Activated CD4-positive, alpha-beta T cell treated with anti-CD3 and anti-CD28 coated beads, Interleukin-2, amount 10 ng/mL, durations not matched to agents 24 days and 14 days (primary cell): ENCODE measurements around the gene SPP2. TPM values are rescaled to one million over a fixed set of nuclear protein-coding genes. Genes with fewer than 3 reads are reported as not detected.

Source experiments
- DNase-seq: peaks from one replicate; pipeline ENCODE4 v3.0.0; 2022
- H3K27ac Mint-ChIP-seq: one replicate; pipeline ENCODE4 v1.8.0; 2022; ENCODE audit warnings: mild to moderate bottlenecking, mixed read lengths
- H3K27me3 Mint-ChIP-seq: one replicate; pipeline ENCODE4 v1.8.0; 2022; ENCODE audit warnings: mixed read lengths
- H3K36me3 Mint-ChIP-seq: one replicate; pipeline ENCODE4 v1.8.0; 2022; ENCODE audit warnings: low read depth, mild to moderate bottlenecking, mixed read lengths
- H3K4me1 Mint-ChIP-seq: one replicate; pipeline ENCODE4 v1.8.0; 2021; ENCODE audit warnings: mixed read lengths
- H3K4me3 Mint-ChIP-seq: one replicate; pipeline ENCODE4 v1.8.0; 2022; ENCODE audit warnings: mild to moderate bottlenecking, moderate library complexity, mixed read lengths
- H3K9me3 Mint-ChIP-seq: one replicate; pipeline ENCODE4 v1.8.0; 2021; ENCODE audit warnings: mixed read lengths
- intact Hi-C: fragments of 100-400 bp; cut with micrococcal nuclease; formaldehyde crosslinking; loops from one replicate; pipeline ENCODE4 v1.15.1; 2023
- total RNA-seq: library from RNA; stranded (reverse); gene quantifications from 2 replicates; pipeline ENCODE4 v1.2.3, GENCODE V29; 2022

SPP2 gene
- total RNA-seq, 1 donor from 2014 or later = not detected

DNA sequence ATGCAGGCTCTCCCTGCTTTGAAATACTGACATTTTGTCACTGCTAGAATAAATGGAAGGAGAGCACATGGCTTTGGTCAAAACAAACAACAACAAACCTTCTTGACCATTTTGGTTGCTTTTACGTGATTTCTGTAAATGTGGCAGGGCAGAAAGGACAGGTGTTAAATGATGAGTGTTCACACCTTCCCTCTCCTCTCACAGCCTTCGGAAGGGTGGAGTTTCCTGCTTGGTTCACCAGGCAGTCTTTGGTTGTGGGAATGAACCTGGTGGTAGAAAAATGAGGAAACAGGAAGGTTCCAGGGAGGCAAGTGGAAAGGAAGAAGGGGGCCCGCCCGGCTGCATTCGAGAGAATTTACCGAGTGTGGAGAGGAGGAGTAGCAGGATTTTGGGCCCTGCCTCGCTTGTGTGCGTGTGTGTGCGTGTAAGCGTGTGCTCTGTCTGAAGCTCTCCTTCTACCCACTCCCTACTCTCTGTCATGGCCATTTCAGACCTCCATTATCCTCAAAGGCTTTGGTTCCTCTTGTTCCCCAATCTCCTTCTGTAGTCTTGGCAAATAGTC lies 23.7 kb upstream of the SPP2 start:
- DNase-seq = no peak
- Mint-ChIP-seq H3K27ac (no peak overlapping the region), H3K4me3 (peak overlapping the region; percentile 62), H3K9me3 (no peaks in the 10 kb centered on the region), H3K4me1 (peaks cover 29% of the 10 kb centered on the region), H3K27me3 (peaks cover 25% of the 10 kb centered on the region), H3K36me3 (no peaks in the 10 kb centered on the region)
- intact Hi-C loops = no loop called here

DNA sequence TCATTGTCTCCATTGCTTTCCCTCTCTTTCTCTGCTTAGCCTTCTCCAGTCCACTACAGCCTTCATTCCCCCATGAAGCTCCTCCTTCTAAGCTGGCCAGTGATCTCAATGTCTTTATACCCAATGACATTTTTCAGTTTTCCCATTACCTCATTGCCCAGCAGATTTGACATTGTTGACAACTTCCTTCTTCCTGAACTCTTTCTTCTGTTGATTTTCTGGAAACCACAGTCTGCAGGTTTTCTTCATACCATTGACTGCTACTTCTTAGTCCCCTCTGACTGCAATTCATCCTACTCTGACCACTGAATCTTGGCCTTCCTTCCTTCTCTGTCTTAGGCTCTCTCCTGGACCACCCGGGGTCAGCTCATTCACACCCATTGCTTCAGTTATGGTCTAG lies 22.9 kb upstream of the SPP2 start:
- H3K27ac Mint-ChIP-seq = no peak overlapping the region
- H3K4me1 Mint-ChIP-seq = peaks cover 35% of the 10 kb centered on the region
- no peaks in the 10 kb centered on the region for H3K36me3 Mint-ChIP-seq
- H3K27me3 Mint-ChIP-seq = peaks cover 25% of the 10 kb centered on the region
- no peaks in the 10 kb centered on the region for H3K9me3 Mint-ChIP-seq
- DNase-seq = no peak
- no peak overlapping the region for H3K4me3 Mint-ChIP-seq
- intact Hi-C loops = no loop called here

DNA sequence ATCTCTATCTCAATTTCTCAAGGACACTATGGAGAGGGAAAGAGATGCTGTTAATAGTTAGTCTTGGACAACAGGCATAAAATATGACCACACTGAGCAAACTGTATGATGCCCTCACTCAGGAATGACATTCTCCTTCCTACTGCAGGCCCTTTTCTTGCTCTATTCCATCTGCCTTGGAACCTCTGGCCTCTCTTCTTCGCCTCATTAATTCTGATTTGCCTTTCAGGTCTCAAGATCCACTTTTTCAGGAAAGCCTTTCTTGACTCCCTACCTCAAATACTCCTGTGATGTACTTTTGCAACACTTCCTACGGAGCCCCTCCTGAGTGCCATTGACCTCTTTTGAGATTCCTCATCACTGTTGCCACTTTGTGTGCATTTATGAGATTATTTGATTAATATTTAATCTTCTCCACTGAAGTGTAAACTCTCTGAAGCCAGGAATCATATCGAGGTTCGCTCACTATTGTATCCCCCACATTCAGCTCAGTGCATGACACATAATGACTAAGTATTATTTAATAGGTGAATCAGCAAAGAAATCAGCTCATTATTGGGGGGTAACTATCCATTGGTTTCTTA lies 21.3 kb upstream of the SPP2 start:
- H3K27ac Mint-ChIP-seq = no peak overlapping the region
- no peak for DNase-seq
- H3K36me3 Mint-ChIP-seq = peaks cover 6% of the 10 kb centered on the region
- H3K4me3 Mint-ChIP-seq = no peak overlapping the region
- intact Hi-C loops = no loop called here
- peaks cover 21% of the 10 kb centered on the region for H3K27me3 Mint-ChIP-seq
- peaks cover 5% of the 10 kb centered on the region for H3K9me3 Mint-ChIP-seq
- peaks cover 36% of the 10 kb centered on the region for H3K4me1 Mint-ChIP-seq

DNA sequence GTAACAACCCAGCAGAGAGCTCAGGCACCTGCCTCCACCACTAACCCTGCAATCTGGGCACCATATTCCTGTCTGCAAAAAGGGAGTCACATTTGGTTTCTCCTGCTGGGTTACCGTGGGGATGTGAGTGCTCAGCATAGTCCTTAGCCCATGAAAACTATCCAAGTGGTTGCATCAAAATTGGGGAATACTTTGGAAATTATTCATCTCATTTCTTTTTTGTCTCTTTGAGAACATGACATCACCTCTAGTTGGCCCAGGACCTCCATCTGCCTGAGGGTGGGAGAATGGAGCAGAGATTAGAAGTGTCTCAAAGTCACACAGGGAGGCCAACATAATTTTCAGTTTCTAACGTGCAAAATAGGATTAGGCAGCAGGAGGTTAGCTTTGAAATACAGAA lies 19.3 kb upstream of the SPP2 start:
- DNase-seq = no peak
- no peak overlapping the region for H3K4me3 Mint-ChIP-seq
- intact Hi-C loops = no loop called here
- no peak overlapping the region for H3K27ac Mint-ChIP-seq
- H3K4me1 Mint-ChIP-seq = peaks cover 26% of the 10 kb centered on the region
- peaks cover 6% of the 10 kb centered on the region for H3K36me3 Mint-ChIP-seq
- peaks cover 6% of the 10 kb centered on the region for H3K9me3 Mint-ChIP-seq
- peaks cover 22% of the 10 kb centered on the region for H3K27me3 Mint-ChIP-seq

DNA sequence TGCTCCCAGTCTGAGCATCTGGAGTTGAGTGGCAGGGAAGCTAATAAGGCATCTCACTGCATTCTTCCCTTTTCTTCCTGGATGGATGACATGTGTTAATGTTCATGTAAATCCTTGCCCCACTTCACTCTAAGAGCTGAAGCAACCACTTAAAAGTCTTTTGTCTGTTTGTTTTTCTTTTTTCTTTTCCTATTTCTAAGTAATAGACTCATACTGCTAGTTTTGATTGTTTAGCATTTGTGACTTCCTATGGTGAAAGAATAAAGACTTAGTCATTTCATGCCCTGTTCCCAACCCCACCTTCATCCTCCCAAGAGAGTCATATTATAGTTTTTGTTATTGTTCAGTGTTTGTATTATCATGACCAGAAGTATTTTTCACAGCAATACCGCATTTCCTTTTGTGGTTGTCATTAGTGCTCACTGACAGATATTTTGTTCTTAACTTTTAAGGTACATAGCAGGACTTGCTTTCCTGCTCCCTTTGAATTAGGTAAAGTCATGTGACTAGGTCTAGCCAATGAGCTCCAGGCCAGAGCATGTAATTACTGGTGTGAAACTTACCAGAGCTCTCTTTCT lies 18.1 kb upstream of the SPP2 start:
- peaks cover 15% of the 10 kb centered on the region for H3K9me3 Mint-ChIP-seq
- H3K4me1 Mint-ChIP-seq = peaks cover 16% of the 10 kb centered on the region
- peak overlapping the region; percentile 4 for H3K4me3 Mint-ChIP-seq
- intact Hi-C loops = loop anchor here (2.0 kb wide), 1 partner anchor 42 kb away; no protein-coding TSS in a partner anchor
- DNase-seq = peak; percentile 79
- H3K27ac Mint-ChIP-seq = peak overlapping the region; percentile 11
- peaks cover 6% of the 10 kb centered on the region for H3K36me3 Mint-ChIP-seq
- H3K27me3 Mint-ChIP-seq = peaks cover 28% of the 10 kb centered on the region

DNA sequence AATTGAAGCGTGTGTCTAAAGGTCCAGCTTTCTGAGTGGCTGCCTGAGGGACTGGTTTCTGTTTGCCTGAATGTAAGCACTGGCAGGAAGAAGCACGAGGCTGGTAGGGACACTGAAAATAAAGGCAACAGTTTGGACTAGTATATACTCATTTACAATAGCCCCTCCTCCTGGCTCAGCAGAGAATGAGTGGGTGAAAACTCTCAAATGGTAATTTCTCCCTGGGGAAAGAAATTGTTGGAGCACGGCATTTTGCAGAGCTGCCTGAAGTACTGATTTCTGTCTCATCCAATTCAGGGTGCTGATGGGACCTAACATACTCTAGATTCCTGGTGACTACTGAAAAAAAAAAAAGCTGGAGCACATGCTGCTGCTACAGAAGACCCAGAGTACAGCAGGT lies 17.3 kb upstream of the SPP2 start:
- H3K27ac Mint-ChIP-seq = no peak overlapping the region
- no peak for DNase-seq
- no peak overlapping the region for H3K4me3 Mint-ChIP-seq
- H3K27me3 Mint-ChIP-seq = peaks cover 27% of the 10 kb centered on the region
- H3K4me1 Mint-ChIP-seq = peaks cover 11% of the 10 kb centered on the region
- H3K36me3 Mint-ChIP-seq = peaks cover 6% of the 10 kb centered on the region
- intact Hi-C loops = loop anchor here (2.0 kb wide), 1 partner anchor 42 kb away; no protein-coding TSS in a partner anchor
- H3K9me3 Mint-ChIP-seq = peaks cover 19% of the 10 kb centered on the region

DNA sequence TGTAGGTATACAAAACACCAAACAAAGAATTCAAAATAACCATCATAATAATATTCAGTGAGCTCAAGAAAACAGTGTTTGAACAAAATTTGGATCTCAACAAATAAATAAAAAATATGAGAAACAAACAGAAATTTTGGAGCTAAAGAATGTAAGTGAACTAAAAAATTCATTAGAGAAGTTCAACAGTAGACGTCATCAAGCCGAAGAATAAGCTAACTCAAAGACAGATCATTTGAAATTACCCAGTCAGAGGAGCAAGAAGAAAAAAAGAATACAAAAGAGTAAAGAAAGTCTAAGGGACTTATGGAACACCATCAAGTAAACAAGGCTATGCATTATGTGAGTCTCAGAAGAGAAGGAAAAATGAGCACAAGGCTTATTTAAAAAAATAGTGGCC lies 16.6 kb upstream of the SPP2 start:
- Mint-ChIP-seq H3K4me3 (no peak overlapping the region), H3K36me3 (peaks cover 6% of the 10 kb centered on the region), H3K9me3 (peaks cover 25% of the 10 kb centered on the region), H3K27me3 (peaks cover 28% of the 10 kb centered on the region), H3K4me1 (peaks cover 8% of the 10 kb centered on the region), H3K27ac (no peak overlapping the region)
- DNase-seq = no peak
- intact Hi-C loops = loop anchor here (2.0 kb wide), 1 partner anchor 43 kb away; no protein-coding TSS in a partner anchor

DNA sequence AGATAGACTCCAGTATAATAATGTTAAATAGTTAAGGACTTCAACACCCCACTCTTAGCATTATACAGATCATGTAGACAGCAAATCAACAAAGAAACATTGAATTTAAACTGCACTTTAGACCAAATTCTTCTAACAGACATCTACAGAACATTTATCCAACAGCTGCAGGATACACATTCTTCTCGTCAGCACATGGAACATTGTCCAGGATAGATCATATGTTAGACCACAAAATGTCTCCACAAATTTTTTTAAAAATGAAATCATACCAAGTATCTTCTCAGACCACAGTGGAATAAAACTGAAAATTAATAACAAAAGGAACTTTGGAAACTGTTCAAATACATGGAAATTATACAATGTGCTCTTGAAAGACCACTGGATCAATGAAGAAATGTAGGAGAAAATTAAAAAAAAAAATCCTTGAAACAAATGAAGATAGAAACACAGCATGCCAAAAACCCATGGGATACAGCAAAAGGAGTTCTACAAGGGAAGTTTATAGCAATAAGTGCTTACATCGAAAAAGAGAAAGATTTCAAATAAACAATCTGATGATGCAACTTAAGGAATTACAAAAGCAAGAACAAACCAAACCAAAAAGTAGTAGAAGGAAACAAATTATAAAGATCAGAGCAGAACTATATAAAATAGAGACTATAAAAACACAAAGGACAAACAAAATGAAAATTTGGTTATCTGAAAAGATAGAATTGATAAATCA lies 12.3 kb upstream of the SPP2 start:
- H3K4me3 Mint-ChIP-seq = no peak overlapping the region
- DNase-seq = no peak
- no peak overlapping the region for H3K27ac Mint-ChIP-seq

DNA sequence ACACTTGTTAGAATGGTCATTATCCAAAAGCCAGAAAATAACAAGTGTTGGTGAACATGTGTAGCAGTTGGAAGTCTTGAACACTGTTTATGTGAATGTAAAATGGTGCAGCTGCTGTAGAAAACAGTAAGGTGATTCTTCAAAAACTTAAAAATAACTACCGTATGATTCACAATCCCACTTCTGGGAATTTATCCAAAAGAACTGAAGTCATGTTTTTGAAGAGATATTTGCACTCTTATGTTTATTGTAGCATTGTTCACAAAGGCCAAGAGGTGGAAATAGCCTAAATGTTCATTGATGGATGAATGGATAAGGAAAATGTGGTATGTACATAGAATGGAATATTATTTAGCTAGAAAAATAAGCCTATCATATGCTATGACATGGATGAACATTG lies 6.3 kb upstream of the SPP2 start:
- intact Hi-C loops = no loop called here
- peaks cover 6% of the 10 kb centered on the region for H3K9me3 Mint-ChIP-seq
- H3K4me1 Mint-ChIP-seq = no peaks in the 10 kb centered on the region
- DNase-seq = no peak
- no peak overlapping the region for H3K4me3 Mint-ChIP-seq
- H3K27me3 Mint-ChIP-seq = peaks cover 45% of the 10 kb centered on the region
- no peak overlapping the region for H3K27ac Mint-ChIP-seq
- H3K36me3 Mint-ChIP-seq = no peaks in the 10 kb centered on the region

More for the DNA sequence above, 12.3 kb upstream of the SPP2 start:
- Mint-ChIP-seq H3K36me3 (peaks cover 5% of the 10 kb centered on the region), H3K9me3 (peaks cover 29% of the 10 kb centered on the region), H3K4me1 (no peaks in the 10 kb centered on the region), H3K27me3 (peaks cover 46% of the 10 kb centered on the region)
- intact Hi-C loops = no loop called here

DNA sequence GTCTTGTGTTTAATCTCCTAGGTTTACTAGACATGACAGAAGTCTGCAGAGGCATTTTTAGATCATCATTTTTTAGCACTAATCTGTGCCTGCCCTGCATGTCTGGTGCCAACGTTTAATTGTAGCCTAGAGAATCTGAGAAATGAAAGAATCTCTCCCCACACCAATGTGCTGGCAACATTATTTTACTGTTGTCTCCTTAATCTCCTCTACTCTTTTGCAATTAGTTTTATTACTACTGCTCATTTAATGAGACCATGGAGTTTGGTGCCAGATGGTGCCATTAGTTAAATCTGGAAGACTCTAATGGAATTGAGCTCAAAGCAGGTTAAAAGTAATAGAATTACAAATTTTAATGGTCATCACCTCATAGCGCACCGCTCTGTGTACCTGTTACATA lies 4.0 kb upstream of the SPP2 start:
- no peak overlapping the region for H3K27ac Mint-ChIP-seq
- H3K9me3 Mint-ChIP-seq = peaks cover 5% of the 10 kb centered on the region
- no peaks in the 10 kb centered on the region for H3K4me1 Mint-ChIP-seq
- H3K27me3 Mint-ChIP-seq = peaks cover 39% of the 10 kb centered on the region
- no peak for DNase-seq
- intact Hi-C loops = no loop called here
- H3K36me3 Mint-ChIP-seq = no peaks in the 10 kb centered on the region
- H3K4me3 Mint-ChIP-seq = no peak overlapping the region

DNA sequence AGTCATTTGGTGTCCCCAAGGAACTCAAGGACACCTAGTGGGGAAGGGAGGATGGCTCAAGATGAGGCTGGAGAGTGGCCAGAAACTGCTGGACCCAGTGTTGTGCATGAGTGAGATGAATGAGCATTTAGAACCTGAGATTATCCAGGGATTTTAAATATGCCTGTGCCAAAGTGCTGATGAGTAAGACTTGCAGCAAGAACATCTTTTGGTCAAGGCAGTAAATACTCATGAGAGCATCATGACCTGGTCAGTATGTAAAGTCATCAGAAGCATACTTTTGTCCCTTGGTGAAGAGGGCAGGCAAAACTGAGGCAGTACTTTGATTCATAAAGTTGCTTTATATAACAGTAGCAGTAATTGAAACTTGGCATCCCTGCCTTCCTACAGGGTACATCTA lies 3.1 kb upstream of the SPP2 start:
- Mint-ChIP-seq H3K9me3 (peaks cover 5% of the 10 kb centered on the region), H3K4me3 (no peak overlapping the region), H3K27me3 (peaks cover 38% of the 10 kb centered on the region), H3K4me1 (no peaks in the 10 kb centered on the region), H3K27ac (no peak overlapping the region), H3K36me3 (no peaks in the 10 kb centered on the region)
- intact Hi-C loops = no loop called here
- DNase-seq = no peak

DNA sequence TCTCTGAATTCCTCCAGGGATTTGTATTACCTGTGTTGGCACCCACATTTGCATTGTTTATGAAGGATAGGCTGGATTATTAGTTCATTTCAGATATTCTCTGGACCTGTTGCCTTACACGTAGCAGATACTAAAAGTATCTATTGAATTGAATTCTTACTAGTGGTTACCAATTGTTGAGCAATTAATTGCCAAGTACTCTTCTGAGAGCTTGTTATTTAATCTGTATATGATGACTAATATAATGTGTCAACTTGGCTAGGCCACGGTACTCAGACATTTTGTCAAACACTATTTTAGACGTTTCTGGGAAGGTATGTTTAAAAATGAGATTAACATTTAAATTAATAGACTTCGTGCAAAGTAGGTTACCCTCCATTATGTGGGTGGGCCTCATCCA lies 2.5 kb upstream of the SPP2 start:
- DNase-seq = no peak
- H3K9me3 Mint-ChIP-seq = peaks cover 5% of the 10 kb centered on the region
- H3K27me3 Mint-ChIP-seq = peaks cover 39% of the 10 kb centered on the region
- no peaks in the 10 kb centered on the region for H3K36me3 Mint-ChIP-seq
- H3K4me1 Mint-ChIP-seq = no peaks in the 10 kb centered on the region
- no peak overlapping the region for H3K4me3 Mint-ChIP-seq
- intact Hi-C loops = no loop called here
- H3K27ac Mint-ChIP-seq = no peak overlapping the region

DNA sequence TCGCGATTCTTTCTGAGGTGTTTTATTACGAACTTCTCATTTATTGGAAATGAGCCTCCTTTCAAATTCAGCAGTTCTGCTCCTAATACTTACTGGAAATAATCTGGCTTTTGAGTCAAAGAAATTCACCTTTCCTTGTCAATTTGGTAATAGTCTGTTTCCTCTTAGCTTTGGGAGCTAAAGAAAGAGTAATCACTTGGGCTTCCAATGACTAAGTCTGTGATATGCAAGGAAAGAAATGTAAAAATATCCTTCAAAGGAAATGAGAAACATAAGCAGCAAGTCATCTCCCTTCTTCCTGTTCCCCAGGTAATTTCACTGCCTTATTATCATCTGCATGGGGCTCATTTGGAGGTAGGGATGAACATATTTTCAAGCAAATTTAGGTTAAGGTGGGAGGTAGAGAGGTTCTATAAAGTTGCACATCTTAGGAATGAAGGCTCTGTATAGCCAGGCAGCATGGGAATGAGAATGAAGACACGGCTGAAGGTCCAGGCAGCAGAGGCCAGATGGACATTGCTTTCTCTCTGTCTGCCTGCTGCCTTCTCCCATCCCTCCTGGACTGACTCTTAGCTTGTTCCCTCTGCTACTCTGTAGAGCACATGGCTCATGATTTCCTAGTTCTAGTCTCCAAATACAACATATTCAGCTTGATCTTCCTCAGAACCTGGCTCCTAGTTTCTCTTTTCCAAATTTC lies 1.0 kb downstream of the SPP2 start:
- DNase-seq = no peak
- Mint-ChIP-seq H3K4me3 (no peak overlapping the region), H3K27ac (no peak overlapping the region), H3K4me1 (no peaks in the 10 kb centered on the region), H3K9me3 (peaks cover 5% of the 10 kb centered on the region), H3K36me3 (no peaks in the 10 kb centered on the region), H3K27me3 (peaks cover 38% of the 10 kb centered on the region)
- intact Hi-C loops = no loop called here

DNA sequence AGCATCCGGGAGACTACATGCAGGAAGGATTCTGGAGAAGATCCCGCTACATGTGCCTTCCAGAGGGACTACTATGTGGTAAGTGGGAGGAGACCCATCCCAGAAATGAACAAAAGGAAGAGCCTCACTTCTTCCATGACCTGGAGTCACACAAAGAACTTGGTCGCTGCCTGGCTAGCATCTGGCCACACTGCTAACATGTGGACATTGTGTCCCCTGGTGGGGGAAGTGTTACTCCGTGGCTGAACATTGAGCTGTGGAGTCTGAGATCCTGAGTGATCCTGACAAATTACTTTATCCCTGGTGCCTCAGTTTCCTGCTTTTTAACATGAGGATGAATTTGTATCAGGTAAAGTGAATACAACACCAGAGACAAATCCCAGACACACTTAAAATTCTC lies 8.4 kb downstream of the SPP2 start:
- no peaks in the 10 kb centered on the region for H3K9me3 Mint-ChIP-seq
- H3K36me3 Mint-ChIP-seq = no peaks in the 10 kb centered on the region
- intact Hi-C loops = no loop called here
- no peak for DNase-seq
- no peaks in the 10 kb centered on the region for H3K4me1 Mint-ChIP-seq
- H3K27me3 Mint-ChIP-seq = peaks cover 41% of the 10 kb centered on the region
- no peak overlapping the region for H3K4me3 Mint-ChIP-seq
- no peak overlapping the region for H3K27ac Mint-ChIP-seq
